ENCODE data around the gene ARHGAP28.

Gene ARHGAP28

DNA sequence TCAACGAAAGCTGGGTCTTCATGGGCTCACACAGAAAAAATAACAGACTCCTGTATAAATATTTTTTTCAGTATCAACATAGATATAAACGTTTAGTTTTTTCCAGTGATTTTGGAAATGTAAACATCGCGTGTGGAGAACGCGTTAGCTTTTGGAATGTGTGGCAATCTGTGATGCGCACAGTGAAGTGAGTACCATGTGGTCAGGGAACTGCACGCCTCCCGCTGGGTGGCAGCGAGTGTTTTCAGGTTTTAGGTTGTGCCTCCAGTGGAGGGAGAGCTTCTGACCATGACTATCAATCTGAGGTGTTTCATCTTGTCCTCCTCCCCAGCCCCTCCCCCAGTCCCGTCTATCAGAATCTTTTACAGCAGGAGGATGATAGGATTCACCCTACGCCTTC, 127.8 kb downstream of the ARHGAP28 start:
- TF ChIP-seq, protein P1, sequence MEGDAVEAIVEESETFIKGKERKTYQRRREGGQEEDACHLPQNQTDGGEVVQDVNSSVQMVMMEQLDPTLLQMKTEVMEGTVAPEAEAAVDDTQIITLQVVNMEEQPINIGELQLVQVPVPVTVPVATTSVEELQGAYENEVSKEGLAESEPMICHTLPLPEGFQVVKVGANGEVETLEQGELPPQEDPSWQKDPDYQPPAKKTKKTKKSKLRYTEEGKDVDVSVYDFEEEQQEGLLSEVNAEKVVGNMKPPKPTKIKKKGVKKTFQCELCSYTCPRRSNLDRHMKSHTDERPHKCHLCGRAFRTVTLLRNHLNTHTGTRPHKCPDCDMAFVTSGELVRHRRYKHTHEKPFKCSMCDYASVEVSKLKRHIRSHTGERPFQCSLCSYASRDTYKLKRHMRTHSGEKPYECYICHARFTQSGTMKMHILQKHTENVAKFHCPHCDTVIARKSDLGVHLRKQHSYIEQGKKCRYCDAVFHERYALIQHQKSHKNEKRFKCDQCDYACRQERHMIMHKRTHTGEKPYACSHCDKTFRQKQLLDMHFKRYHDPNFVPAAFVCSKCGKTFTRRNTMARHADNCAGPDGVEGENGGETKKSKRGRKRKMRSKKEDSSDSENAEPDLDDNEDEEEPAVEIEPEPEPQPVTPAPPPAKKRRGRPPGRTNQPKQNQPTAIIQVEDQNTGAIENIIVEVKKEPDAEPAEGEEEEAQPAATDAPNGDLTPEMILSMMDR (IDR thresholded peaks at IDR 0.05; ENCODE audit: insufficient read depth, low read length, missing control alignments) = no peak
- no peak for DNase-seq (ENCODE audit: low read depth, low spot score)
- no peak overlapping the region for H3K4me3 ChIP-seq (ENCODE audit: low read depth, low read length)
- CTCF ChIA-PET = interaction anchor here (0.9 kb wide), 1 partner anchor 8 kb away, joined by 3 read pairs; no protein-coding TSS in a partner anchor
- POLR2A ChIA-PET = no interaction called here

DNA sequence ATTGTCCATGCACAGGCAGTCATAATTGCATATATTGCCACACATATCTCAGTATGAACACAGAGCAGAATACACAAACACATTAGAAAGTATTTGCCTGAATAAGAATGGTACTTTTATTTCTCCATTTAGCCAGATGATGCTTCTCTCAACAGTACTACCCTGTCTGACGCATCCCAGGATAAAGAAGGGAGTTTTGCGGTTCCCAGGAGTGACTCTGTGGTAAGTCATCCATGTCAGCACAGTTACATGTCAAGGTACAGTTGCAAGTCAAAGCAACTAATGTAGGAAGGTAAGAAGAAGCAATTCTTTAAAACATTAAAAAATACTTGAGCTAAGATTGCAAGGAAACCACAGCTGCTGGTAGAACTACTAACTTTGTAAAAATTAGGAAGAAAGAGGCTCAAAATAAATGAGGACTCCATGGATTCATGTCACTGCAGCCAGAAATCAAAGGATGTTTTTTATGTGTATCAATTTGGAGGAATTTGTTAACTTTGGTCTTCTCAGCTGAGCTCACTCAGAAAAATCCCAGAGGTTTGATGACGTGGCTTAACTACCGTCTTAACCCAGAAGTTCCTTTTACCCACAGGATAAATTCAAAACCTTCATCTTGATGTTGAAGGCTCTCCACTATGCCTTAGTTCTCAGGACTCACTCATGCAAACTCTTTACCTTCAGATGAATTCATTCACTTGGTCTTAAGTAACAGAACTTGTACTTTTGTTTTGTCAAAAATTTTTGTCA, 130.3 kb downstream of the ARHGAP28 start:
- no peak for DNase-seq (ENCODE audit: low read depth, low spot score)
- no peak overlapping the region for H3K4me3 ChIP-seq (ENCODE audit: low read depth, low read length)
- ChIA-PET CTCF (no interaction called here), POLR2A (no interaction called here)
- TF ChIP-seq, protein P1 (IDR thresholded peaks at IDR 0.05; ENCODE audit: insufficient read depth, low read length, missing control alignments) = no peak

DNA sequence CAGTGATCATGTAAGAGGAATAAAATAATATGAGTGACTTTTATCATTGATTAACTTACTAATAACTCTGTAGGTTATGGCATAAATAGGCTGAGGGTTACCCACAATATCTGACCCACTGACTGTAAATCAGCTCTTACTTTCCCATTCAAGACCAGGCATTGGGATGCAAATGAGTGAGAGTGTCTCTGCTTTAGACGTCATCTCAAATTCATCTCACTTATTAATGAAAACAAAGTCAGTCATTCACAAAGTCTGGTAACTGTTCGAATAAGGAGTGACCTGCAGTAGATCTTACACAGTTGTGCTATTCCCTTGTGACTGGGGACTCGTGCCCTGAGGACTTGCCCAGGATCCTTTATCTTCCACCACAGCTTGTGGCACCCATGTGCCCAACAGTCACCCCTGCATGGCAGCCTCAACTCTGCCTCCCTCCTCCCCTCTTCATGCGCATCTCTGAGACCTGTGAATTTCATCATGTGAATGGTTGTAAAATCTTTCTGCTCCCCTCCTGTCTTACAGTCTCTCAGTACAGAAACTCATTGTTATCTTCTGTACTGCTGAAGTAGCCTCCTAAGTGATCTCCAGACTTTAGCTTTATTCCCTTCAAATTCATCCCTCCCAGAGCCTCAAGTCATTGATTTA, 131.4 kb downstream of the ARHGAP28 start:
- POLR2A ChIA-PET = no interaction called here
- TF ChIP-seq, protein P1 (IDR thresholded peaks at IDR 0.05; ENCODE audit: insufficient read depth, low read length, missing control alignments) = no peak
- DNase-seq (ENCODE audit: low read depth, low spot score) = no peak
- H3K4me3 ChIP-seq (ENCODE audit: low read depth, low read length) = no peak overlapping the region
- CTCF ChIA-PET = no interaction called here

DNA sequence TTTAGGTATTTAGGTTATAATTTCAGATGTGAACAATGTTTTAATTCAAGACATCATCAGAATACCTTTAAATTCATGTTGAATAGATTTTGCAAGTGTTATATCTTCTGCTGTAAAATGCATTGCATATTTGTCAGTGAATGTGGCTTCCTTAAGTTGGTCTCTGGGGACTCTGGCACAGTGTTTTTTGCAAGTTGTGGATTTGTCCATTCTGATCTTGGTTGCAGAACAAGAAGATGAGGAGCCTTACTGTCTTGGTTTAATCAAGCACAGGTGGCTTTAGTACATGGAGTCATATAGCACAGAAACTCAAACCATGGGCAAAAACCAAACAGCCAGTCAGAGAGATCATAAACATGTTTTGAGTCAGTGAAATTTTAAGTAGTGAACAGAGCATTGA, 135.7 kb downstream of the ARHGAP28 start:
- TF ChIP-seq, protein P1 (IDR thresholded peaks at IDR 0.05; ENCODE audit: insufficient read depth, low read length, missing control alignments) = no peak
- POLR2A ChIA-PET = no interaction called here
- CTCF ChIA-PET = interaction anchor here (0.8 kb wide), 1 partner anchor 8 kb away, joined by 3 read pairs; no protein-coding TSS in a partner anchor
- no peak for DNase-seq (ENCODE audit: low read depth, low spot score)
- H3K4me3 ChIP-seq (ENCODE audit: low read depth, low read length) = no peak overlapping the region

GRCh38 chr18:6866552-6867085, 137.1 kb downstream of the ARHGAP28 start:
- no peak overlapping the region for H3K4me3 ChIP-seq (ENCODE audit: low read depth, low read length)
- DNase-seq (ENCODE audit: low read depth, low spot score) = no peak
- ChIA-PET POLR2A (no interaction called here), CTCF (interaction anchor here (1.2 kb wide), 1 partner anchor 323 kb away, joined by 3 read pairs; no protein-coding TSS in a partner anchor)
- TF ChIP-seq, protein P1 (IDR thresholded peaks at IDR 0.05; ENCODE audit: insufficient read depth, low read length, missing control alignments) = no peak

DNA sequence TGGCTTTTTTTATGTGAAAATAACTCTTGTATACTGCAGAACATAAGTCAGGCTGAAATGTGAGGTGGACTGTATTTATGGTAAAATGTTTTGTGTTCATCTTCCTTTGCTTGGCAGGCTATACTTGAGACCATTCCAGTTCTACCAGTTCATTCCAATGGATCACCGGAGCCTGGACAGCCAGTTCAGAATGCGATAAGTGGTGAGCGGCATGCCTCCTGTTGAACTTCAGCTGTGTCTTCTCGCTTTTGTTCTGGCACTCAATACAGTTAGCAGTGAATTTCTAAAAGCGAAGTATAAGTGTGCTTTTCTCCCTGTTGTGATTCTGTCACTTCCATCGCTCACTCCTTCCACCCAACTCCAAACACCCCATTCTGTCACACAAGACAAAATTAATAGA, 138.5 kb downstream of the ARHGAP28 start:
- H3K4me3 ChIP-seq (ENCODE audit: low read depth, low read length) = no peak overlapping the region
- TF ChIP-seq, protein P1 (IDR thresholded peaks at IDR 0.05; ENCODE audit: insufficient read depth, low read length, missing control alignments) = no peak
- CTCF ChIA-PET = no interaction called here
- no peak for DNase-seq (ENCODE audit: low read depth, low spot score)
- POLR2A ChIA-PET = no interaction called here
